GM06990 (cell line): ENCODE results near the gene TBL1X.

Experiments used
- DNase-seq: peaks from one replicate; pipeline ENCODE4 v3.0.0-alpha.2; 2011; ENCODE audit not compliant: insufficient read length; ENCODE audit errors: extremely low read depth
- H3K27me3 ChIP-seq: replicated peaks from 2 replicates; pipeline ENCODE4 v1.6.0; 2011; ENCODE audit warnings: low read length; ENCODE audit not compliant: control insufficient read depth, insufficient read depth
- H3K36me3 ChIP-seq: 2 replicates; pipeline ENCODE4 v1.5.1; 2011; ENCODE audit warnings: low read length; ENCODE audit not compliant: control insufficient read depth, insufficient read depth
- H3K4me3 ChIP-seq: replicated peaks from 2 replicates; pipeline ENCODE4 v1.5.1; 2011; ENCODE audit warnings: low read depth, mild to moderate bottlenecking, control low read depth, low read length
- TF ChIP-seq, protein P1 (sequence below): IDR thresholded peaks from 2 replicates; pipeline ENCODE4 v1.5.1; 2011; ENCODE audit warnings: low read length, control low read depth, mild to moderate bottlenecking, inconsistent platforms; ENCODE audit not compliant: insufficient read depth, poor library complexity, severe bottlenecking

The TBL1X gene

DNA sequence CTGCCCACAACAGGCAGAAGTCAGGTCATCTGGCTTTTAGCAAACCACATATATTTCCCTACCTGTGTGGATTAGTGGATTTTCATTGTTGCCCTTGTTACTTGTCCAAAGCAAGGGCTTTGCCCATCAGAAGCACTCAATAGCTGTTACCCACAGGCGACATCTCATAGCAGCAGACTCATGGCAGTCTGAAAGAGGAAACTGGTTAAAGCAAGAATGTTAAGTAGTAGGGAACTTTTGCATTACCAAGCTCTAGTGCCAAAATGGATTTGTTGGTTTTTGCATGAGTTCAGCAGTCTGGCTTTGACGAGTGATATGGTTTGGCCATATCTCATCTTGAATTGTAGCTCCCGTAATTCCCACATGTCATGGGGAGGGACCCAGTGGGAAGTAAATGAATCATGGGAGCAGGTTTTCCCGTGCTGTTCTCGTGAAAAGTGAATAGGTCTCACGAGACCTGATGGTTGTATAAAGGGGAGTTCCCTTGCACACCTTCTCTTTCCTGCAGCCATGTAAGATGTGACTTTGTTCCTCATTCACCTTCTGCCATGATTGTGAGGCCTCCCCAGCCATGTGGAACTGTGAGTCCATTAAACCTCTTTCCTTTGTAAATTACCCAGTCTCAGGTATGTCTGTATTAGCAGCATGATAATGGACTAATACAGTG is 192.9 kb downstream of the TBL1X start:
- H3K4me3 ChIP-seq, result no peak overlapping the region
- TF ChIP-seq, protein P1, sequence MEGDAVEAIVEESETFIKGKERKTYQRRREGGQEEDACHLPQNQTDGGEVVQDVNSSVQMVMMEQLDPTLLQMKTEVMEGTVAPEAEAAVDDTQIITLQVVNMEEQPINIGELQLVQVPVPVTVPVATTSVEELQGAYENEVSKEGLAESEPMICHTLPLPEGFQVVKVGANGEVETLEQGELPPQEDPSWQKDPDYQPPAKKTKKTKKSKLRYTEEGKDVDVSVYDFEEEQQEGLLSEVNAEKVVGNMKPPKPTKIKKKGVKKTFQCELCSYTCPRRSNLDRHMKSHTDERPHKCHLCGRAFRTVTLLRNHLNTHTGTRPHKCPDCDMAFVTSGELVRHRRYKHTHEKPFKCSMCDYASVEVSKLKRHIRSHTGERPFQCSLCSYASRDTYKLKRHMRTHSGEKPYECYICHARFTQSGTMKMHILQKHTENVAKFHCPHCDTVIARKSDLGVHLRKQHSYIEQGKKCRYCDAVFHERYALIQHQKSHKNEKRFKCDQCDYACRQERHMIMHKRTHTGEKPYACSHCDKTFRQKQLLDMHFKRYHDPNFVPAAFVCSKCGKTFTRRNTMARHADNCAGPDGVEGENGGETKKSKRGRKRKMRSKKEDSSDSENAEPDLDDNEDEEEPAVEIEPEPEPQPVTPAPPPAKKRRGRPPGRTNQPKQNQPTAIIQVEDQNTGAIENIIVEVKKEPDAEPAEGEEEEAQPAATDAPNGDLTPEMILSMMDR, result no peak
- no peaks in the 10 kb centered on the region for H3K27me3 ChIP-seq
- DNase-seq, result no peak
- H3K36me3 ChIP-seq, result no peaks in the 10 kb centered on the region

DNA sequence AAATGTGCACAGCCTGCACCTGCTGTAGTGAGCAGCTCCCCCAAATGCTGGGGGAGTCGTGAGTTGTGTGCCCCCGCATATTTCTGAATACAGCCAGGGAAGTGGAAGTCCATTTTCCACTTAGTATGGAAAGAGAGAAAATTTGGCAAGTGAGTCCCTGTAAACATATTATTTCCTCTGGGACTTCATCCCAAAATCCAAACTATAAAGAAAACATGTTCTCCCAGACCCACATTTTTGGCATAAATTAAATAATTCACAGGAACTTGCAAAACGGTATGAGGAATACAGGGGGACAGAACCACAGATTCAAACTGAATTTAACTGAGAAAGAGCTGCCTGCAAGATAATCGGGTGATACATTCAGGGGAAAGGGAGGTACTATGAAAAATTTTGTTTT is 193.6 kb downstream of the TBL1X start:
- Histone ChIP-seq H3K27me3 (no peaks in the 10 kb centered on the region), H3K36me3 (no peaks in the 10 kb centered on the region), H3K4me3 (no peak overlapping the region)
- TF ChIP-seq, protein P1, result no peak
- no peak for DNase-seq

GRCh38 chrX:9659571-9660195 is 194.8 kb downstream of the TBL1X start:
- no peak for DNase-seq
- TF ChIP-seq, protein P1, result no peak
- Histone ChIP-seq H3K4me3 (no peak overlapping the region), H3K27me3 (no peaks in the 10 kb centered on the region), H3K36me3 (no peaks in the 10 kb centered on the region)

- no peak for DNase-seq
- no peak overlapping the region for H3K4me3 ChIP-seq
- H3K36me3 ChIP-seq, result no peaks in the 10 kb centered on the region
- TF ChIP-seq, protein P1, result no peak
- no peaks in the 10 kb centered on the region for H3K27me3 ChIP-seq
Measured at GRCh38 chrX:9662148-9662547, 197.3 kb downstream of the TBL1X start.

DNA sequence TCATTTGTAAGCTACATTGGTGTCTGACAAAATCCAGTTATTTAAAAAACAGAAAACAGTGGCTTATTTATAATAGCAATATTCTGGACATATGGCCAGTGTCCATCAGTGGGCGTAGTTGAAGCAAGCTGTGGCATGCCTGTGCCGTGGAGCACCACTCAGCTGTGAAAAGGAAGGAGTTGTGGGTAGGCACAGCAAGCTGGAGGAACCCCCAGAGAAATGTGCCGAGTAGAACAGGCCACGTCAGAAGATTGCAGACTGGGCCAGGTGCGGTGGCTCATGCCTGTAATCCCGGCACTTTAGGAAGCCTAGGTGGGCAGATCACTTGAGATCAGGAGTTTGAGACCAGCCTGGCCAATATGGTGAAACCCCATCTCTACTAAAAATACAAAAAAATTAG is 198.4 kb downstream of the TBL1X start:
- no peak for DNase-seq
- TF ChIP-seq, protein P1, result no peak
- Histone ChIP-seq H3K4me3 (no peak overlapping the region), H3K27me3 (no peaks in the 10 kb centered on the region), H3K36me3 (no peaks in the 10 kb centered on the region)
